Neural cell (in vitro differentiated cells): ENCODE results near the gene VEGFB. TPM values are rescaled to one million over a fixed set of nuclear protein-coding genes. Genes with fewer than 3 reads are reported as not detected.

Source experiments
- H2AFZ ChIP-seq: fragments of 200-600, 300-800 bp; sonication (generic), shearing (Covaris generic); 2 replicates; pipeline ENCODE4 v1.6.0; 2014; ENCODE audit warnings: low read depth, mild to moderate bottlenecking, antibody characterized with exemption, low read length, moderate library complexity
- H3F3A ChIP-seq: fragments of 200-600 bp; shearing (Covaris generic); 2 replicates; pipeline ENCODE4 v1.6.1; 2016; ENCODE audit warnings: mild to moderate bottlenecking, moderate library complexity, mixed read lengths, antibody characterized with exemption, low read length; ENCODE audit not compliant: insufficient read depth, poor library complexity, severe bottlenecking
- H3K27ac ChIP-seq: fragments of 200-600, 300-800 bp; sonication (generic), shearing (Covaris generic); 2 replicates; pipeline ENCODE4 v1.5.1; 2014; ENCODE audit warnings: mild to moderate bottlenecking, low read length, moderate library complexity
- H3K27me3 ChIP-seq: fragments of 300-800, 200-600 bp; sonication (generic), shearing (Covaris generic); 2 replicates; pipeline ENCODE4 v1.6.0; 2014; ENCODE audit warnings: mild to moderate bottlenecking, low read depth, low read length, moderate library complexity; ENCODE audit not compliant: insufficient read depth
- H3K36me3 ChIP-seq: fragments of 300-800, 200-600 bp; sonication (generic), shearing (Covaris generic); 2 replicates; pipeline ENCODE4 v1.5.1; 2014; ENCODE audit warnings: mild to moderate bottlenecking, antibody characterized with exemption, low read length, moderate library complexity; ENCODE audit not compliant: insufficient read depth
- H3K4me2 ChIP-seq: fragments of 300-800, 200-600 bp; sonication (generic), shearing (Covaris generic); 2 replicates; pipeline ENCODE4 v1.6.0; 2014; ENCODE audit warnings: mild to moderate bottlenecking, low read length
- H3K4me3 ChIP-seq: fragments of 300-800, 200-600 bp; sonication (generic), shearing (Covaris generic); 2 replicates; pipeline ENCODE4 v1.5.1; 2014; ENCODE audit warnings: mild to moderate bottlenecking, low read length, moderate library complexity
- H3K79me2 ChIP-seq: fragments of 200-600 bp; shearing (Covaris generic); replicated peaks from 2 replicates; pipeline ENCODE4 v1.6.0; 2014; ENCODE audit warnings: mild to moderate bottlenecking, low read length, moderate library complexity; ENCODE audit not compliant: insufficient read depth
- H3K9ac ChIP-seq: fragments of 300-800, 200-600 bp; sonication (generic), shearing (Covaris generic); 2 replicates; pipeline ENCODE4 v1.6.1; 2016; ENCODE audit warnings: mild to moderate bottlenecking, low read length, mixed read lengths
- H3K9me2 ChIP-seq: fragments of 200-600 bp; shearing (Covaris generic); 2 replicates; pipeline ENCODE4 v1.6.1; 2016; ENCODE audit warnings: mild to moderate bottlenecking, low read length, mixed read lengths; ENCODE audit not compliant: insufficient read depth
- H3K9me3 ChIP-seq: fragments of 200-600, 300-800 bp; sonication (generic), shearing (Covaris generic); 2 replicates; pipeline ENCODE4 v1.6.1; 2016; ENCODE audit warnings: mild to moderate bottlenecking, mixed run types, low read length, moderate library complexity, mixed read lengths
- H4K20me1 ChIP-seq: fragments of 200-600 bp; shearing (Covaris generic); 2 replicates; pipeline ENCODE4 v1.6.1; 2016; ENCODE audit warnings: mild to moderate bottlenecking, mixed run types; ENCODE audit not compliant: insufficient read depth
- EP300 ChIP-seq: fragments of 450-650 bp; conservative IDR thresholded peaks from 2 replicates; pipeline ENCODE4 v1.6.1; 2014; ENCODE audit warnings: antibody characterized with exemption, mild to moderate bottlenecking, moderate library complexity; ENCODE audit not compliant: poor library complexity, severe bottlenecking
- EZH2 ChIP-seq: fragments of 200-600, 300-800 bp; shearing (Covaris generic), sonication (generic); IDR thresholded peaks from 2 replicates; pipeline ENCODE4 v1.6.1; 2014; ENCODE audit warnings: antibody characterized with exemption, low read length, borderline replicate concordance, mild to moderate bottlenecking; ENCODE audit not compliant: insufficient read depth, poor library complexity, severe bottlenecking
- MXI1 ChIP-seq: fragments of 450-650 bp; conservative IDR thresholded peaks from 2 replicates; pipeline ENCODE4 v1.6.1; 2014; ENCODE audit warnings: antibody characterized with exemption, mild to moderate bottlenecking; ENCODE audit not compliant: poor library complexity, severe bottlenecking
- POLR2AphosphoS5 ChIP-seq: IDR thresholded peaks from 2 replicates; pipeline ENCODE4 v1.6.1; 2012
- RAD21 ChIP-seq: fragments of 450-650 bp; conservative IDR thresholded peaks from 2 replicates; pipeline ENCODE4 v1.6.1; 2014; ENCODE audit warnings: antibody characterized with exemption, mild to moderate bottlenecking, moderate library complexity
- SMC3 ChIP-seq: fragments of 450-650 bp; conservative IDR thresholded peaks from 2 replicates; pipeline ENCODE4 v1.6.1; 2014; ENCODE audit warnings: antibody characterized with exemption, mild to moderate bottlenecking, moderate library complexity; ENCODE audit not compliant: poor library complexity
- TAF1 ChIP-seq: IDR thresholded peaks from 2 replicates; pipeline ENCODE4 v1.6.1; 2012; ENCODE audit warnings: low read depth
- polyA plus RNA-seq: library from polyadenylated mRNA; depleted of rRNA; stranded (reverse); fragments of >200 nt; gene quantifications from 2 replicates; pipeline ENCODE4 v1.2.3, GENCODE V29; 2014
- TF ChIP-seq, protein P1 (sequence below): fragments of 450-650 bp; IDR thresholded peaks from 2 replicates; pipeline ENCODE4 v1.5.1; 2014; ENCODE audit warnings: antibody characterized with exemption, mild to moderate bottlenecking, moderate library complexity; ENCODE audit not compliant: poor library complexity, severe bottlenecking
- TF ChIP-seq, protein P2 (sequence below): IDR thresholded peaks from 2 replicates; pipeline ENCODE4 v1.6.1; 2012; ENCODE audit warnings: borderline replicate concordance

Gene VEGFB
- polyA plus RNA-seq, 1 donor from 2014 or later: 4.8 TPM

DNA sequence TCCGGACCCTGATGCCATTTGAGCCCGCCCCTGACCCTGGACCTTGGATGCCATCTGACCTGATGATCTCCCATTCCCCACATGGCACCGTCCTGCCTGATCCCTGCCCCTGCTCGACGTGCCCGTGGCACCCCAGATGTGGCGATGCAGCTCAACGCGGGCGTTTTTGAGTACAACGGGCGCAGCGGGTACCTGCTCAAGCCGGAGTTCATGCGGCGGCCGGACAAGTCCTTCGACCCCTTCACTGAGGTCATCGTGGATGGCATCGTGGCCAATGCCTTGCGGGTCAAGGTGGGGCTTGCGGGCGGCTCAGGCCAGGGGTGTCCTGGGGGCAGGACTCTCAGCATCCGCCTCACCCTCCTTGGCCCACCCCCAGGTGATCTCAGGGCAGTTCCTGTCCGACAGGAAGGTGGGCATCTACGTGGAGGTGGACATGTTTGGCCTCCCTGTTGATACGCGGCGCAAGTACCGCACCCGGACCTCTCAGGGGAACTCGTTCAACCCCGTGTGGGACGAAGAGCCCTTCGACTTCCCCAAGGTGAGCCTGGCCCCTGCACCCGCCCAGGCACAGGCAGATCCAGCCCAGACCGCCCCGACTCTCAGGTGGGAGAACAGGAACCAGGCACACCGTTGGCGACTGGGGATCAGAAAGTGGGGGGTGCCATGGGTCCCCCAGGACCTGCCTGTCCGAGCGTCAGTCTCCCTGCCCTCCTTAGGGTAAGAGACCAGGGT, 28.1 kb downstream of the VEGFB start:
- H3K27ac ChIP-seq: no peak overlapping the region
- TF ChIP-seq EP300 (no peak), MXI1 (no peak), EZH2 (no peak), SMC3 (no peak), POLR2AphosphoS5 (no peak), RAD21 (no peak), TAF1 (no peak)
- TF ChIP-seq, protein P1, sequence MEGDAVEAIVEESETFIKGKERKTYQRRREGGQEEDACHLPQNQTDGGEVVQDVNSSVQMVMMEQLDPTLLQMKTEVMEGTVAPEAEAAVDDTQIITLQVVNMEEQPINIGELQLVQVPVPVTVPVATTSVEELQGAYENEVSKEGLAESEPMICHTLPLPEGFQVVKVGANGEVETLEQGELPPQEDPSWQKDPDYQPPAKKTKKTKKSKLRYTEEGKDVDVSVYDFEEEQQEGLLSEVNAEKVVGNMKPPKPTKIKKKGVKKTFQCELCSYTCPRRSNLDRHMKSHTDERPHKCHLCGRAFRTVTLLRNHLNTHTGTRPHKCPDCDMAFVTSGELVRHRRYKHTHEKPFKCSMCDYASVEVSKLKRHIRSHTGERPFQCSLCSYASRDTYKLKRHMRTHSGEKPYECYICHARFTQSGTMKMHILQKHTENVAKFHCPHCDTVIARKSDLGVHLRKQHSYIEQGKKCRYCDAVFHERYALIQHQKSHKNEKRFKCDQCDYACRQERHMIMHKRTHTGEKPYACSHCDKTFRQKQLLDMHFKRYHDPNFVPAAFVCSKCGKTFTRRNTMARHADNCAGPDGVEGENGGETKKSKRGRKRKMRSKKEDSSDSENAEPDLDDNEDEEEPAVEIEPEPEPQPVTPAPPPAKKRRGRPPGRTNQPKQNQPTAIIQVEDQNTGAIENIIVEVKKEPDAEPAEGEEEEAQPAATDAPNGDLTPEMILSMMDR: no peak
- TF ChIP-seq, protein P2, sequence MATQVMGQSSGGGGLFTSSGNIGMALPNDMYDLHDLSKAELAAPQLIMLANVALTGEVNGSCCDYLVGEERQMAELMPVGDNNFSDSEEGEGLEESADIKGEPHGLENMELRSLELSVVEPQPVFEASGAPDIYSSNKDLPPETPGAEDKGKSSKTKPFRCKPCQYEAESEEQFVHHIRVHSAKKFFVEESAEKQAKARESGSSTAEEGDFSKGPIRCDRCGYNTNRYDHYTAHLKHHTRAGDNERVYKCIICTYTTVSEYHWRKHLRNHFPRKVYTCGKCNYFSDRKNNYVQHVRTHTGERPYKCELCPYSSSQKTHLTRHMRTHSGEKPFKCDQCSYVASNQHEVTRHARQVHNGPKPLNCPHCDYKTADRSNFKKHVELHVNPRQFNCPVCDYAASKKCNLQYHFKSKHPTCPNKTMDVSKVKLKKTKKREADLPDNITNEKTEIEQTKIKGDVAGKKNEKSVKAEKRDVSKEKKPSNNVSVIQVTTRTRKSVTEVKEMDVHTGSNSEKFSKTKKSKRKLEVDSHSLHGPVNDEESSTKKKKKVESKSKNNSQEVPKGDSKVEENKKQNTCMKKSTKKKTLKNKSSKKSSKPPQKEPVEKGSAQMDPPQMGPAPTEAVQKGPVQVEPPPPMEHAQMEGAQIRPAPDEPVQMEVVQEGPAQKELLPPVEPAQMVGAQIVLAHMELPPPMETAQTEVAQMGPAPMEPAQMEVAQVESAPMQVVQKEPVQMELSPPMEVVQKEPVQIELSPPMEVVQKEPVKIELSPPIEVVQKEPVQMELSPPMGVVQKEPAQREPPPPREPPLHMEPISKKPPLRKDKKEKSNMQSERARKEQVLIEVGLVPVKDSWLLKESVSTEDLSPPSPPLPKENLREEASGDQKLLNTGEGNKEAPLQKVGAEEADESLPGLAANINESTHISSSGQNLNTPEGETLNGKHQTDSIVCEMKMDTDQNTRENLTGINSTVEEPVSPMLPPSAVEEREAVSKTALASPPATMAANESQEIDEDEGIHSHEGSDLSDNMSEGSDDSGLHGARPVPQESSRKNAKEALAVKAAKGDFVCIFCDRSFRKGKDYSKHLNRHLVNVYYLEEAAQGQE: no peak
- H3K4me3 ChIP-seq: no peak overlapping the region
- no peaks in the 10 kb centered on the region for H3K27me3 ChIP-seq
- H3K4me2 ChIP-seq: no peak overlapping the region
- H3K9me3 ChIP-seq: no peaks in the 10 kb centered on the region
- H3K9me2 ChIP-seq: no peaks in the 10 kb centered on the region
- H2AFZ ChIP-seq: no peak overlapping the region
- H4K20me1 ChIP-seq: no peaks in the 10 kb centered on the region
- H3K36me3 ChIP-seq: no peaks in the 10 kb centered on the region
- no peaks in the 10 kb centered on the region for H3K79me2 ChIP-seq
- H3K9ac ChIP-seq: no peak overlapping the region
- H3F3A ChIP-seq: no peaks in the 10 kb centered on the region

DNA sequence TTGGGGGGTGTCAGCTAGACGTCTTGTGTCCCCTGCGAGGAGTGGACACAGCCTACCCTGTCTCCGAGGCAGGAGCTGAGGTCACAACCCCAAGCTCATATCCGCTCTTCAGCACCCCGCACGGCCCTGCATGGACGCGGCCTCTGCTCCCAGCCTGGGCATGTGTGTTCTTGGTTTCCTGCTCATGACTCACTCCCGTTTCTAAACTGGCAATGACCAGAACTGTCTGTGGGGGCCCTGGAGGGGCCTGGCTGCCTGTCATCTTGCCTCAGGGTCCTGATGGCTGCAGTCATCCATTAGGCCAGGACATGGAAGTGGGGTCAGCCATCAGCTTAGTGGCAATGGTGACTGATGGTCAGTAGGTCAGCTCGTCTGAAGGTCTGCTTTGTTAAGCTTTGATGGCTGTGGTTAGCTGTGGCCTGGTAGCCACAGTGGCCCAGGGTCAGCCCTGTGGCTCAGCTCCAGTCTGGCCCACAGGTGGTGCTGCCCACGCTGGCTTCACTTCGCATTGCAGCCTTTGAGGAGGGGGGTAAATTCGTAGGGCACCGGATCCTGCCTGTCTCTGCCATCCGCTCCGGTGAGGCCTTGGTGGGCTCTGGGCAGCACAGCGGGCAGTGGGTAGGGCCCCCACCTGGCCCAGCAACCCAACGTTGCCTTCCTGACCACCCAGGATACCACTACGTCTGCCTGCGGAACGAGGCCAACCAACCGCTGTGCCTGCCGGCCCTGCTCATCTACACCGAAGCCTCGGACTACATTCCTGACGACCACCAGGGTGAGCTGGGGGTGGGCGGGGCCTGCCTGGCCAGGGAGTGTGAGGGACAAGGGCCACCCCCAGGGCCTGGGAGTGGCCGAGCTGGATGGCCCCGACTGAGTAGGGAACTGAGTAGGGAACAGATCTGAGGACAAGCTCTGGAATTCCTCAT, 28.9 kb downstream of the VEGFB start:
- Histone ChIP-seq H3K36me3 (no peaks in the 10 kb centered on the region), H2AFZ (no peak overlapping the region), H3K4me2 (no peak overlapping the region), H3K9me2 (no peaks in the 10 kb centered on the region), H3K27me3 (no peaks in the 10 kb centered on the region), H3K79me2 (no peaks in the 10 kb centered on the region), H4K20me1 (no peaks in the 10 kb centered on the region), H3K4me3 (no peak overlapping the region), H3F3A (no peaks in the 10 kb centered on the region), H3K9me3 (no peaks in the 10 kb centered on the region), H3K27ac (no peak overlapping the region), H3K9ac (no peak overlapping the region)
- TF ChIP-seq POLR2AphosphoS5 (no peak), EP300 (no peak), MXI1 (no peak), SMC3 (no peak), EZH2 (no peak), RAD21 (no peak), TAF1 (no peak)
- TF ChIP-seq, protein P1: no peak
